OCI-LY3 (cell line): Measurements from ENCODE around the gene COQ2.

Experiments used
- H2AFZ ChIP-seq: fragments of 200-600, 300-600 bp; shearing (Covaris generic); 2 replicates; pipeline ENCODE4 v1.6.0; 2014; ENCODE audit warnings: antibody characterized with exemption, low read depth, low read length
- H3K27ac ChIP-seq: fragments of 200-600, 300-600 bp; sonication (generic); 2 replicates; pipeline ENCODE4 v1.5.1; 2014; ENCODE audit warnings: mild to moderate bottlenecking, low read length, moderate library complexity, mixed read lengths
- H3K27me3 ChIP-seq: fragments of 200-600, 300-600 bp; sonication (generic); 2 replicates; pipeline ENCODE4 v1.6.1; 2014; ENCODE audit warnings: low read depth, low read length, mixed read lengths
- H3K36me3 ChIP-seq: fragments of 200-600, 300-600 bp; sonication (generic); replicated peaks from 2 replicates; pipeline ENCODE3; 2014; ENCODE audit warnings: low read depth, low read length, mixed read lengths
- H3K4me1 ChIP-seq: fragments of 300-600, 200-600 bp; sonication (generic); 2 replicates; pipeline ENCODE4 v1.6.1; 2014; ENCODE audit warnings: low read length, mixed read lengths
- H3K4me2 ChIP-seq: fragments of 200-600, 300-600 bp; sonication (generic); 2 replicates; pipeline ENCODE4 v1.6.1; 2014; ENCODE audit warnings: low read length, mixed read lengths
- H3K4me3 ChIP-seq: fragments of 300-600, 200-600 bp; sonication (generic); 2 replicates; pipeline ENCODE4 v1.5.1; 2014; ENCODE audit warnings: antibody characterized with exemption, mild to moderate bottlenecking, low read length, moderate library complexity
- H3K79me2 ChIP-seq: fragments of 300-600, 200-600 bp; shearing (Covaris generic); 2 replicates; pipeline ENCODE4 v1.6.1; 2014; ENCODE audit warnings: mild to moderate bottlenecking, low read length, mixed read lengths
- H3K9ac ChIP-seq: fragments of 300-600, 200-600 bp; shearing (Covaris generic); 2 replicates; pipeline ENCODE4 v1.6.0; 2014; ENCODE audit warnings: mild to moderate bottlenecking, low read length, moderate library complexity
- H3K9me3 ChIP-seq: fragments of 200-600, 300-600 bp; shearing (Covaris generic); 2 replicates; pipeline ENCODE4 v1.6.1; 2014; ENCODE audit warnings: low read length, mixed read lengths; ENCODE audit not compliant: insufficient read depth
- H4K20me1 ChIP-seq: fragments of 200-600, 300-600 bp; sonication (generic); 2 replicates; pipeline ENCODE4 v1.6.1; 2016; ENCODE audit warnings: low read length, mixed read lengths; ENCODE audit not compliant: insufficient read depth
- EZH2phosphoT487 ChIP-seq: fragments of 200-600 bp; shearing (Covaris generic); IDR thresholded peaks from 2 replicates; pipeline ENCODE4 v1.6.1; 2018; ENCODE audit warnings: antibody characterized with exemption, mixed run types, low read depth
- TF ChIP-seq, protein P1 (sequence below): fragments of 200-600, 300-600 bp; sonication (generic); IDR thresholded peaks from 2 replicates; pipeline ENCODE4 v1.5.1; 2014; ENCODE audit warnings: antibody characterized with exemption, low read length, low read depth

COQ2 gene

DNA sequence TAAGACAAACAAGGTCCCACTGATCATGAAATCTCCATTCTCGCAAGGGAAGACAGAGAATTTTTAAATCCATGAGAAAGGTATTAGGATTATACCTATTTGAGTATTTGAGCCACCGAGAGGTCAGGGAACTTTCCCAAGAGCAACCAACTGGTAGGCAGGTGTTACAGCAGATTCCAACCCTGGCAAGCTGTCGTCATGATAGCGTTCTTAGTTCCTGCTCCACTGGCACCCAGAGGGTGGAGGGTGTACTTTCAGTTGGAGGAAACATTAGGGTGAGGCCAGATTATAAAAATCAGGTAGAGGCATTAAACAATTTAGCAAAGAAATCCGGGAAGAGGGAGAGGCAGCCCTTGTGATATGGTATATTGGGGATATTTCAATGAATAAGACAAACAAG lies 23.3 kb downstream of the COQ2 start:
- no peaks in the 10 kb centered on the region for H3K79me2 ChIP-seq
- no peak overlapping the region for H3K4me3 ChIP-seq
- H2AFZ ChIP-seq: no peak overlapping the region
- no peaks in the 10 kb centered on the region for H3K9me3 ChIP-seq
- H3K4me2 ChIP-seq: no peak overlapping the region
- peaks cover 39% of the 10 kb centered on the region for H3K4me1 ChIP-seq
- no peak overlapping the region for H3K9ac ChIP-seq
- peaks cover 26% of the 10 kb centered on the region for H3K36me3 ChIP-seq
- TF ChIP-seq EZH2phosphoT487: no peak
- TF ChIP-seq, protein P1, sequence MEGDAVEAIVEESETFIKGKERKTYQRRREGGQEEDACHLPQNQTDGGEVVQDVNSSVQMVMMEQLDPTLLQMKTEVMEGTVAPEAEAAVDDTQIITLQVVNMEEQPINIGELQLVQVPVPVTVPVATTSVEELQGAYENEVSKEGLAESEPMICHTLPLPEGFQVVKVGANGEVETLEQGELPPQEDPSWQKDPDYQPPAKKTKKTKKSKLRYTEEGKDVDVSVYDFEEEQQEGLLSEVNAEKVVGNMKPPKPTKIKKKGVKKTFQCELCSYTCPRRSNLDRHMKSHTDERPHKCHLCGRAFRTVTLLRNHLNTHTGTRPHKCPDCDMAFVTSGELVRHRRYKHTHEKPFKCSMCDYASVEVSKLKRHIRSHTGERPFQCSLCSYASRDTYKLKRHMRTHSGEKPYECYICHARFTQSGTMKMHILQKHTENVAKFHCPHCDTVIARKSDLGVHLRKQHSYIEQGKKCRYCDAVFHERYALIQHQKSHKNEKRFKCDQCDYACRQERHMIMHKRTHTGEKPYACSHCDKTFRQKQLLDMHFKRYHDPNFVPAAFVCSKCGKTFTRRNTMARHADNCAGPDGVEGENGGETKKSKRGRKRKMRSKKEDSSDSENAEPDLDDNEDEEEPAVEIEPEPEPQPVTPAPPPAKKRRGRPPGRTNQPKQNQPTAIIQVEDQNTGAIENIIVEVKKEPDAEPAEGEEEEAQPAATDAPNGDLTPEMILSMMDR: no peak
- H4K20me1 ChIP-seq: no peaks in the 10 kb centered on the region
- H3K27me3 ChIP-seq: no peaks in the 10 kb centered on the region
- no peak overlapping the region for H3K27ac ChIP-seq

DNA sequence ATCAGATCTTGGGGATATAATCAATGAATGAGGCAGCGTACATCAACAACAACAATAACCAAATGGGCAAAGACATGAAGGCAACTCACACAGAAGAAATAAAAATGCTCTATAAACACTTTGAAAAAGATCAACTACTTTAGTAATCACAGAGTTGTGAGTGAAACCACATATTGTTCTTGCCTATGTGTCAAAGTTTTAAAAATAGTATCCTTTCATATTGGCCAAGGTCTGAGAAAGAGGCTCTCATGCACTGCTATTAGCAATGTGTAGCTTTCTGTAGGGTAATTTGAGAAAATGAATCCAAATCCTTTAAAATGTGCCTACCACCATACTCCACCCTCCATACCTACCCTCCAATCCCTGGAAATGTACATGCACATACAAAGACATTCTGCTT lies 25.0 kb downstream of the COQ2 start:
- no peaks in the 10 kb centered on the region for H4K20me1 ChIP-seq
- no peaks in the 10 kb centered on the region for H3K9me3 ChIP-seq
- no peak overlapping the region for H2AFZ ChIP-seq
- peaks cover 48% of the 10 kb centered on the region for H3K4me1 ChIP-seq
- H3K4me3 ChIP-seq: no peak overlapping the region
- no peak for TF ChIP-seq EZH2phosphoT487
- TF ChIP-seq, protein P1: no peak
- H3K79me2 ChIP-seq: no peaks in the 10 kb centered on the region
- no peak overlapping the region for H3K4me2 ChIP-seq
- H3K27me3 ChIP-seq: no peaks in the 10 kb centered on the region
- peaks cover 20% of the 10 kb centered on the region for H3K36me3 ChIP-seq
- H3K9ac ChIP-seq: no peak overlapping the region
- H3K27ac ChIP-seq: no peak overlapping the region

- H4K20me1 ChIP-seq: no peaks in the 10 kb centered on the region
- H3K27ac ChIP-seq: no peak overlapping the region
- no peak overlapping the region for H3K9ac ChIP-seq
- H3K79me2 ChIP-seq: no peaks in the 10 kb centered on the region
- H3K4me3 ChIP-seq: no peak overlapping the region
- H2AFZ ChIP-seq: no peak overlapping the region
- H3K36me3 ChIP-seq: peaks cover 20% of the 10 kb centered on the region
- peaks cover 48% of the 10 kb centered on the region for H3K4me1 ChIP-seq
- H3K4me2 ChIP-seq: no peak overlapping the region
- no peak for TF ChIP-seq EZH2phosphoT487
- TF ChIP-seq, protein P1: no peak
- H3K9me3 ChIP-seq: no peaks in the 10 kb centered on the region
- H3K27me3 ChIP-seq: no peaks in the 10 kb centered on the region
Observed at GRCh38 chr4:83258461-83258860, 26.1 kb downstream of the COQ2 start.

GRCh38 chr4:83257811-83258210 lies 26.8 kb downstream of the COQ2 start:
- Histone ChIP-seq H2AFZ (no peak overlapping the region), H4K20me1 (no peaks in the 10 kb centered on the region), H3K79me2 (no peaks in the 10 kb centered on the region), H3K27me3 (no peaks in the 10 kb centered on the region), H3K4me3 (no peak overlapping the region), H3K4me1 (peaks cover 54% of the 10 kb centered on the region), H3K36me3 (peaks cover 13% of the 10 kb centered on the region), H3K9me3 (no peaks in the 10 kb centered on the region), H3K9ac (no peak overlapping the region), H3K4me2 (no peak overlapping the region), H3K27ac (no peak overlapping the region)
- TF ChIP-seq EZH2phosphoT487: no peak
- TF ChIP-seq, protein P1: no peak
